ENCODE data around the gene PRDM13.

- TF ChIP-seq, protein P1, sequence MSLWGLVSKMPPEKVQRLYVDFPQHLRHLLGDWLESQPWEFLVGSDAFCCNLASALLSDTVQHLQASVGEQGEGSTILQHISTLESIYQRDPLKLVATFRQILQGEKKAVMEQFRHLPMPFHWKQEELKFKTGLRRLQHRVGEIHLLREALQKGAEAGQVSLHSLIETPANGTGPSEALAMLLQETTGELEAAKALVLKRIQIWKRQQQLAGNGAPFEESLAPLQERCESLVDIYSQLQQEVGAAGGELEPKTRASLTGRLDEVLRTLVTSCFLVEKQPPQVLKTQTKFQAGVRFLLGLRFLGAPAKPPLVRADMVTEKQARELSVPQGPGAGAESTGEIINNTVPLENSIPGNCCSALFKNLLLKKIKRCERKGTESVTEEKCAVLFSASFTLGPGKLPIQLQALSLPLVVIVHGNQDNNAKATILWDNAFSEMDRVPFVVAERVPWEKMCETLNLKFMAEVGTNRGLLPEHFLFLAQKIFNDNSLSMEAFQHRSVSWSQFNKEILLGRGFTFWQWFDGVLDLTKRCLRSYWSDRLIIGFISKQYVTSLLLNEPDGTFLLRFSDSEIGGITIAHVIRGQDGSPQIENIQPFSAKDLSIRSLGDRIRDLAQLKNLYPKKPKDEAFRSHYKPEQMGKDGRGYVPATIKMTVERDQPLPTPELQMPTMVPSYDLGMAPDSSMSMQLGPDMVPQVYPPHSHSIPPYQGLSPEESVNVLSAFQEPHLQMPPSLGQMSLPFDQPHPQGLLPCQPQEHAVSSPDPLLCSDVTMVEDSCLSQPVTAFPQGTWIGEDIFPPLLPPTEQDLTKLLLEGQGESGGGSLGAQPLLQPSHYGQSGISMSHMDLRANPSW (CRISPR knock-in tag; conservative IDR thresholded peaks at IDR 0.05; ENCODE audit: low read depth) = no peak
- TF ChIP-seq FOXP1 (CRISPR knock-in tag; IDR thresholded peaks at IDR 0.05; ENCODE audit: borderline replicate concordance) = no peak
- TF ChIP-seq, protein P2, sequence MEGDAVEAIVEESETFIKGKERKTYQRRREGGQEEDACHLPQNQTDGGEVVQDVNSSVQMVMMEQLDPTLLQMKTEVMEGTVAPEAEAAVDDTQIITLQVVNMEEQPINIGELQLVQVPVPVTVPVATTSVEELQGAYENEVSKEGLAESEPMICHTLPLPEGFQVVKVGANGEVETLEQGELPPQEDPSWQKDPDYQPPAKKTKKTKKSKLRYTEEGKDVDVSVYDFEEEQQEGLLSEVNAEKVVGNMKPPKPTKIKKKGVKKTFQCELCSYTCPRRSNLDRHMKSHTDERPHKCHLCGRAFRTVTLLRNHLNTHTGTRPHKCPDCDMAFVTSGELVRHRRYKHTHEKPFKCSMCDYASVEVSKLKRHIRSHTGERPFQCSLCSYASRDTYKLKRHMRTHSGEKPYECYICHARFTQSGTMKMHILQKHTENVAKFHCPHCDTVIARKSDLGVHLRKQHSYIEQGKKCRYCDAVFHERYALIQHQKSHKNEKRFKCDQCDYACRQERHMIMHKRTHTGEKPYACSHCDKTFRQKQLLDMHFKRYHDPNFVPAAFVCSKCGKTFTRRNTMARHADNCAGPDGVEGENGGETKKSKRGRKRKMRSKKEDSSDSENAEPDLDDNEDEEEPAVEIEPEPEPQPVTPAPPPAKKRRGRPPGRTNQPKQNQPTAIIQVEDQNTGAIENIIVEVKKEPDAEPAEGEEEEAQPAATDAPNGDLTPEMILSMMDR (IDR thresholded peaks at IDR 0.05) = no peak
- TF ChIP-seq ZNF263 (CRISPR knock-in tag; IDR thresholded peaks at IDR 0.05; ENCODE audit: low read depth) = no peak
- no peak for TF ChIP-seq GTF2I (CRISPR knock-in tag; conservative IDR thresholded peaks at IDR 0.05)
- TF ChIP-seq, protein P3, sequence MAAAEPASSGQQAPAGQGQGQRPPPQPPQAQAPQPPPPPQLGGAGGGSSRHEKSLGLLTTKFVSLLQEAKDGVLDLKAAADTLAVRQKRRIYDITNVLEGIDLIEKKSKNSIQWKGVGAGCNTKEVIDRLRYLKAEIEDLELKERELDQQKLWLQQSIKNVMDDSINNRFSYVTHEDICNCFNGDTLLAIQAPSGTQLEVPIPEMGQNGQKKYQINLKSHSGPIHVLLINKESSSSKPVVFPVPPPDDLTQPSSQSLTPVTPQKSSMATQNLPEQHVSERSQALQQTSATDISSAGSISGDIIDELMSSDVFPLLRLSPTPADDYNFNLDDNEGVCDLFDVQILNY (CRISPR knock-in tag; IDR thresholded peaks at IDR 0.05) = no peak
- TF ChIP-seq NR2C2 (CRISPR knock-in tag; IDR thresholded peaks at IDR 0.05) = no peak
- TF ChIP-seq, protein P4, sequence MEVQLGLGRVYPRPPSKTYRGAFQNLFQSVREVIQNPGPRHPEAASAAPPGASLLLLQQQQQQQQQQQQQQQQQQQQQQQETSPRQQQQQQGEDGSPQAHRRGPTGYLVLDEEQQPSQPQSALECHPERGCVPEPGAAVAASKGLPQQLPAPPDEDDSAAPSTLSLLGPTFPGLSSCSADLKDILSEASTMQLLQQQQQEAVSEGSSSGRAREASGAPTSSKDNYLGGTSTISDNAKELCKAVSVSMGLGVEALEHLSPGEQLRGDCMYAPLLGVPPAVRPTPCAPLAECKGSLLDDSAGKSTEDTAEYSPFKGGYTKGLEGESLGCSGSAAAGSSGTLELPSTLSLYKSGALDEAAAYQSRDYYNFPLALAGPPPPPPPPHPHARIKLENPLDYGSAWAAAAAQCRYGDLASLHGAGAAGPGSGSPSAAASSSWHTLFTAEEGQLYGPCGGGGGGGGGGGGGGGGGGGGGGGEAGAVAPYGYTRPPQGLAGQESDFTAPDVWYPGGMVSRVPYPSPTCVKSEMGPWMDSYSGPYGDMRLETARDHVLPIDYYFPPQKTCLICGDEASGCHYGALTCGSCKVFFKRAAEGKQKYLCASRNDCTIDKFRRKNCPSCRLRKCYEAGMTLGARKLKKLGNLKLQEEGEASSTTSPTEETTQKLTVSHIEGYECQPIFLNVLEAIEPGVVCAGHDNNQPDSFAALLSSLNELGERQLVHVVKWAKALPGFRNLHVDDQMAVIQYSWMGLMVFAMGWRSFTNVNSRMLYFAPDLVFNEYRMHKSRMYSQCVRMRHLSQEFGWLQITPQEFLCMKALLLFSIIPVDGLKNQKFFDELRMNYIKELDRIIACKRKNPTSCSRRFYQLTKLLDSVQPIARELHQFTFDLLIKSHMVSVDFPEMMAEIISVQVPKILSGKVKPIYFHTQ (CRISPR knock-in tag; IDR thresholded peaks at IDR 0.05) = no peak
- no peak for TF ChIP-seq ATF2 (CRISPR knock-in tag; IDR thresholded peaks at IDR 0.05; ENCODE audit: borderline replicate concordance, low read depth)
- no peak for TF ChIP-seq MAX (CRISPR knock-in tag; IDR thresholded peaks at IDR 0.05)
- TF ChIP-seq ZNF416 (CRISPR knock-in tag; IDR thresholded peaks at IDR 0.05) = no peak
These were observed 46.0 kb upstream of the PRDM13 start for GRCh38 chr6:99560668-99561067.

All from WTC11 (cell line).